GM12878 (cell line): ENCODE measurements around the gene HSD17B14. TPM values are rescaled to one million over a fixed set of nuclear protein-coding genes. Genes with fewer than 3 reads are reported as not detected.

Experiments used
- ATAC-seq: fragments of 200-7000 bp; cut with Tn5 transposase; 3 replicates; pipeline ENCODE4 v1.9.1; 2020; ENCODE audit warnings: mild to moderate bottlenecking, moderate library complexity
- BruUV-seq: library from RNA; stranded (reverse); fragments of 400-500 nt; replicated peaks from 2 replicates; lab custom pipeline; 2021; lab: Mats Ljungman, UMichigan
- CTCF ChIA-PET: fragments of 300-600 bp; sonication (Branson Sonifier 250); formaldehyde crosslinking; extraction: SDS; loops from one replicate; lab custom pipeline; 2021; ENCODE audit warnings: inconsistent platforms; lab: Yijun Ruan, JAX
- POLR2A ChIA-PET: fragments of 350-600 bp; formaldehyde crosslinking; extraction: SDS; loops from one replicate; lab custom pipeline; 2021; ENCODE audit warnings: inconsistent platforms; lab: Charles Lee
- RAD21 ChIA-PET: fragments of 300-600 bp; sonication (Branson Sonifier 250); formaldehyde crosslinking; loops from one replicate; lab custom pipeline; 2023; ENCODE audit warnings: antibody characterized with exemption; ENCODE audit not compliant: unreplicated experiment; lab: Charles Lee
- SMC1A ChIA-PET: fragments of 300-600 bp; sonication (Branson Sonifier 250); formaldehyde crosslinking; loops from one replicate; lab custom pipeline; 2023; ENCODE audit not compliant: unreplicated experiment, uncharacterized antibody; lab: Charles Lee
- DNase-seq: peaks from one replicate; pipeline ENCODE4 v3.0.0-alpha.2; 2011; ENCODE audit warnings: low read depth, low spot score
- FAIRE-seq: peaks from 3 replicates; lab custom pipeline; 2011; peaks lifted over from hg19 to GRCh38; lab: Jason Lieb, UNC
- H2AFZ ChIP-seq: 2 replicates; pipeline ENCODE4 v1.6.0; 2011; ENCODE audit warnings: low read depth, low read length, control low read depth; ENCODE audit not compliant: control insufficient read depth
- H3K27ac ChIP-seq: 2 replicates; pipeline ENCODE4 v1.5.1; 2011; ENCODE audit warnings: control low read depth; ENCODE audit not compliant: control insufficient read depth, insufficient read depth
- H3K27me3 ChIP-seq, 2 experiments: replicated peaks in 1 of 2; 2 replicates each; pipeline versions ENCODE4 v1.6.0 to v1.6.1; 2011; ENCODE audit warnings: low read length in 1 of 2; ENCODE audit not compliant: control insufficient read depth in 2 of 2, insufficient read depth in 2 of 2
- H3K36me3 ChIP-seq, 2 experiments: 2 replicates each; pipeline ENCODE4 v1.5.1; 2011; ENCODE audit warnings: low read length in 1 of 2; ENCODE audit not compliant: control insufficient read depth in 2 of 2, insufficient read depth in 2 of 2
- H3K4me1 ChIP-seq: 2 replicates; pipeline ENCODE4 v1.6.1; 2011; ENCODE audit warnings: mild to moderate bottlenecking, low read length, moderate library complexity, mixed read lengths; ENCODE audit not compliant: control insufficient read depth, insufficient read depth
- H3K4me2 ChIP-seq: 2 replicates; pipeline ENCODE4 v1.6.0; 2011; ENCODE audit warnings: control low read depth; ENCODE audit not compliant: control insufficient read depth, insufficient read depth
- H3K4me3 ChIP-seq: fragments of 200-600 bp; sonication (generic); 2 replicates; pipeline ENCODE4 v1.5.1; 2016
- H3K79me2 ChIP-seq: 2 replicates; pipeline ENCODE4 v1.6.0; 2011; ENCODE audit warnings: low read length; ENCODE audit not compliant: control insufficient read depth, insufficient read depth
- H3K9ac ChIP-seq: 2 replicates; pipeline ENCODE4 v1.8.0; 2011; ENCODE audit warnings: low read length, control low read depth, mixed read lengths; ENCODE audit not compliant: control insufficient read depth, insufficient read depth
- H3K9me3 ChIP-seq: replicated peaks from 3 replicates; pipeline ENCODE4 v1.5.1; 2011; ENCODE audit warnings: mild to moderate bottlenecking, low read length; ENCODE audit not compliant: control insufficient read depth, insufficient read depth
- H4K20me1 ChIP-seq: 2 replicates; pipeline ENCODE4 v1.6.0; 2011; ENCODE audit not compliant: control insufficient read depth, insufficient read depth
- MEF2A ChIP-seq: IDR thresholded peaks from 2 replicates; pipeline ENCODE4 v1.6.1; 2011; ENCODE audit warnings: low read depth, mild to moderate bottlenecking, low read length, moderate library complexity; ENCODE audit not compliant: insufficient read depth
- NR2C1 ChIP-seq: fragments of 450-650 bp; IDR thresholded peaks from 2 replicates; pipeline ENCODE4 v1.6.1; 2017; ENCODE audit warnings: antibody characterized with exemption, mild to moderate bottlenecking, moderate library complexity
- PKNOX1 ChIP-seq: fragments of 450-650 bp; IDR thresholded peaks from 2 replicates; pipeline ENCODE4 v1.6.1; 2016; ENCODE audit warnings: mild to moderate bottlenecking
- POU2F2 ChIP-seq: IDR thresholded peaks from 3 replicates; pipeline ENCODE4 v1.6.1; 2011; ENCODE audit warnings: low read depth, mild to moderate bottlenecking, low read length, borderline replicate concordance
- SMARCA5 ChIP-seq: fragments of 450-650 bp; IDR thresholded peaks from 2 replicates; pipeline ENCODE4 v1.6.1; 2017; ENCODE audit warnings: mild to moderate bottlenecking
- WGBS: methylation state at CpG from one replicate; pipeline ENCODE4 v1.1.6; 2016; ENCODE audit warnings: low lambda C conversion rate; ENCODE audit not compliant: insufficient replicate concordance, insufficient coverage; ENCODE audit errors: missing lambda C conversion rate; 5-methylcytosine and 5-hydroxymethylcytosine counted together
- in situ Hi-C: fragments of 300-500 bp; cut with MboI; formaldehyde crosslinking; loops from 9 replicates; pipeline ENCODE4 v1.14.3; 2018; ENCODE audit warnings: mixed read lengths
- intact Hi-C: fragments of 100-400 bp; cut with micrococcal nuclease; formaldehyde crosslinking; loops from one replicate; pipeline ENCODE4 v1.14.2; 2022; ENCODE audit not compliant: unreplicated experiment
- polyA plus RNA-seq, 11 experiments: library from polyadenylated mRNA; depleted of rRNA in 4 of 11; unstranded in 6 of 11; stranded (reverse) in 5 of 11; fragments of >200 nt; fragmentation: Nextera tagmentation in 4 of 11; fragmentation: Illumina TruSeq in 1 of 11; extraction: Ambion mirVana in 4 of 11; extraction: Trizol in 1 of 11; gene quantifications; 1 replicate in 1 of 11; 2 replicates in 10 of 11; pipeline versions ENCODE4 v1.2.1 to v1.2.3, GENCODE V29; 2011 to 2016; ENCODE audit warnings: inconsistent platforms in 2 of 11, missing spikeins in 2 of 11, low read depth in 1 of 11
- total RNA-seq, 4 experiments: library from RNA; depleted of rRNA in 3 of 4; stranded (reverse); fragments of >200 nt in 3 of 4; fragmentation: Illumina TruSeq in 1 of 4; extraction: Trizol in 1 of 4; gene quantifications; 2 replicates each; pipeline versions ENCODE4 v1.2.1 to v1.2.3, GENCODE V29; 2013 to 2021

The HSD17B14 gene
- total and polyA plus RNA-seq, 10 of the 15 experiments (the other 5 are each of a cell fraction or from before 2014, with no cell fraction given): 0.21 to 4.1 (median 0.61) TPM

GRCh38 chr19:48806818-48807589, 29.3 kb downstream of the HSD17B14 start:
- Histone ChIP-seq H2AFZ (no peak overlapping the region), H3K4me1 (no peaks in the 10 kb centered on the region), H3K27ac (no peak overlapping the region), H3K27me3 (no peaks in the 10 kb centered on the region), H4K20me1 (no peaks in the 10 kb centered on the region), H3K36me3 (no peaks in the 10 kb centered on the region; a peak in 1 of 4 replicates), H3K4me3 (no peak overlapping the region), H3K79me2 (peaks cover 13% of the 10 kb centered on the region), H3K9ac (no peak overlapping the region), H3K4me2 (no peak overlapping the region), H3K9me3 (no peaks in the 10 kb centered on the region)
- ChIA-PET RAD21 (interaction anchor here (0.7 to 1.5 kb wide), 4 partner anchors 12 to 161 kb away, joined by 3 to 15 read pairs (median 4); partner anchors contain the start of gene CA11), POLR2A (no interaction called here), SMC1A (interaction anchor here (0.9 to 3.3 kb wide), 5 partner anchors 11 to 164 kb away, joined by 3 to 9 read pairs (median 3); partner anchors contain the start of gene HSD17B14), CTCF (interaction anchor here (0.7 to 4.7 kb wide), 10 partner anchors 9 to 306 kb away, joined by 3 to 31 read pairs (median 4); partner anchors contain the start of genes CA11, GYS1 and RUVBL2)
- FAIRE-seq: no peak
- DNase-seq: no peak
- intact Hi-C loops (no loop called here), in situ Hi-C loops (no loop called here)
- TF ChIP-seq SMARCA5: no peak
- 0 out of 2 replicates have a peak, but pooled peaks have one; percentile 19 for TF ChIP-seq PKNOX1
- TF ChIP-seq NR2C1: 0 out of 2 replicates have a peak, but pooled peaks have one; percentile 20
- 0 out of 3 replicates have a peak, but pooled peaks have one; percentile 11 for TF ChIP-seq POU2F2
- no peak for TF ChIP-seq MEF2A
- no TSS peak for BruUV-seq
- ATAC-seq: peak; percentile 61
- WGBS: 74% methylated on average over 16 of the region's 17 CpGs
